H9 (cell line): ENCODE results near the gene MUSK. TPM values are rescaled to one million over a fixed set of nuclear protein-coding genes. Genes with fewer than 3 reads are reported as not detected.

Experiments
- DNase-seq: peaks from one replicate; pipeline ENCODE4 v3.0.0-alpha.2; 2017
- H2AFZ ChIP-seq: one replicate; pipeline ENCODE4 v1.6.1; 2013; ENCODE audit warnings: mild to moderate bottlenecking, low read length, control low read depth, moderate library complexity
- H2AK5ac ChIP-seq: 2 replicates; pipeline ENCODE4 v1.6.1; 2013; ENCODE audit warnings: low read length, control low read depth, mixed read lengths; ENCODE audit not compliant: insufficient read length
- H2BK120ac ChIP-seq: one replicate; pipeline ENCODE4 v1.6.1; 2013; ENCODE audit warnings: low read depth, mild to moderate bottlenecking, low read length, control low read depth, inconsistent platforms; ENCODE audit not compliant: poor library complexity, severe bottlenecking
- H2BK12ac ChIP-seq: 2 replicates; pipeline ENCODE4 v1.6.1; 2013; ENCODE audit warnings: low read length, control low read depth, mixed read lengths, low read depth; ENCODE audit not compliant: insufficient read length
- H2BK15ac ChIP-seq: 2 replicates; pipeline ENCODE4 v1.6.1; 2013; ENCODE audit warnings: low read depth, low read length, control low read depth
- H2BK20ac ChIP-seq: one replicate; pipeline ENCODE4 v1.6.1; 2013; ENCODE audit warnings: low read depth, mild to moderate bottlenecking, low read length, control low read depth, inconsistent platforms; ENCODE audit not compliant: poor library complexity, severe bottlenecking
- H2BK5ac ChIP-seq: 2 replicates; pipeline ENCODE4 v1.6.1; 2013; ENCODE audit warnings: low read length, control low read depth, mixed read lengths; ENCODE audit not compliant: insufficient read length
- H3K14ac ChIP-seq: 2 replicates; pipeline ENCODE4 v1.6.1; 2013; ENCODE audit warnings: low read length, control low read depth; ENCODE audit not compliant: insufficient read depth
- H3K18ac ChIP-seq: 2 replicates; pipeline ENCODE4 v1.6.1; 2013; ENCODE audit warnings: low read depth, mild to moderate bottlenecking, mixed read lengths, low read length, control low read depth; ENCODE audit not compliant: insufficient read length
- H3K23ac ChIP-seq: 2 replicates; pipeline ENCODE4 v1.6.1; 2013; ENCODE audit warnings: low read length, control low read depth, mixed read lengths, low read depth; ENCODE audit not compliant: insufficient read length
- H3K23me2 ChIP-seq: 2 replicates; pipeline ENCODE4 v1.6.1; 2013; ENCODE audit warnings: low read depth, mild to moderate bottlenecking, mixed read lengths, low read length, control low read depth; ENCODE audit not compliant: insufficient read length, poor library complexity, severe bottlenecking
- H3K27ac ChIP-seq: 2 replicates; pipeline ENCODE4 v1.5.1; 2013; ENCODE audit warnings: low read length, control low read depth, mixed read lengths, low read depth; ENCODE audit not compliant: insufficient read length
- H3K27me3 ChIP-seq: 2 replicates; pipeline ENCODE4 v1.6.1; 2013; ENCODE audit warnings: low read length, control low read depth, inconsistent platforms; ENCODE audit not compliant: insufficient read depth
- H3K4ac ChIP-seq: 2 replicates; pipeline ENCODE4 v1.6.1; 2013; ENCODE audit warnings: low read depth, mild to moderate bottlenecking, control low read depth, inconsistent platforms, low read length, moderate library complexity
- H3K4me1 ChIP-seq: 2 replicates; pipeline ENCODE4 v1.6.1; 2013; ENCODE audit warnings: low read length, control low read depth, inconsistent platforms; ENCODE audit not compliant: insufficient read depth
- H3K4me2 ChIP-seq: 2 replicates; pipeline ENCODE4 v1.6.1; 2013; ENCODE audit warnings: low read length, control low read depth, mixed read lengths; ENCODE audit not compliant: insufficient read length, insufficient read depth
- H3K56ac ChIP-seq: 2 replicates; pipeline ENCODE4 v1.6.1; 2013; ENCODE audit warnings: low read depth, mild to moderate bottlenecking, mixed read lengths, low read length, control low read depth; ENCODE audit not compliant: insufficient read length
- H3K79me1 ChIP-seq: 2 replicates; pipeline ENCODE4 v1.6.1; 2013; ENCODE audit warnings: low read depth, mild to moderate bottlenecking, moderate library complexity, low read length, control low read depth, inconsistent platforms; ENCODE audit not compliant: insufficient read depth, poor library complexity, severe bottlenecking
- H3K79me2 ChIP-seq: 2 replicates; pipeline ENCODE4 v1.6.1; 2013; ENCODE audit warnings: low read length, control low read depth, inconsistent platforms; ENCODE audit not compliant: insufficient read depth
- H3K9ac ChIP-seq: 2 replicates; pipeline ENCODE4 v1.6.1; 2013; ENCODE audit warnings: low read length, control low read depth, mixed read lengths; ENCODE audit not compliant: insufficient read length; ENCODE audit errors: extremely low read depth
- H3K9me3 ChIP-seq: one replicate; pipeline ENCODE4 v1.6.1; 2013; ENCODE audit warnings: low read depth, low read length, inconsistent platforms; ENCODE audit not compliant: control insufficient read depth
- H3T11ph ChIP-seq: one replicate; pipeline ENCODE4 v1.6.1; 2013; ENCODE audit warnings: mild to moderate bottlenecking, low read length, control low read depth, inconsistent platforms
- H4K20me1 ChIP-seq: one replicate; pipeline ENCODE4 v1.6.1; 2013; ENCODE audit not compliant: control insufficient read depth, insufficient read length, insufficient read depth
- H4K5ac ChIP-seq: 2 replicates; pipeline ENCODE4 v1.6.1; 2013; ENCODE audit warnings: low read depth, mild to moderate bottlenecking, mixed read lengths, low read length, control low read depth; ENCODE audit not compliant: insufficient read length
- H4K8ac ChIP-seq: replicated peaks from 2 replicates; pipeline ENCODE4 v1.6.1; 2013; ENCODE audit warnings: low read length, control low read depth, mixed read lengths, low read depth; ENCODE audit not compliant: insufficient read length
- H4K91ac ChIP-seq: 2 replicates; pipeline ENCODE4 v1.6.1; 2013; ENCODE audit warnings: low read depth, mild to moderate bottlenecking, moderate library complexity, mixed read lengths, low read length, control low read depth; ENCODE audit not compliant: insufficient read length
- H3K27ac Mint-ChIP-seq, 3 experiments: 2 replicates in 2 of 3; 3 replicates in 1 of 3; pipeline ENCODE4 v1.8.0; 2020 to 2021; ENCODE audit warnings: mixed read lengths in 3 of 3, mild to moderate bottlenecking in 1 of 3, moderate library complexity in 1 of 3
- H3K27me3 Mint-ChIP-seq: 2 replicates; pipeline ENCODE4 v1.8.0; 2021; ENCODE audit warnings: low read depth, mild to moderate bottlenecking, moderate library complexity, mixed read lengths
- H3K36me3 Mint-ChIP-seq, 3 experiments: 2 replicates in 2 of 3; 3 replicates in 1 of 3; pipeline ENCODE4 v1.8.0; 2020 to 2021; ENCODE audit warnings: low read depth in 3 of 3, mixed read lengths in 3 of 3; ENCODE audit not compliant: insufficient read depth in 1 of 3
- H3K4me1 Mint-ChIP-seq, 2 experiments: 2 replicates each; pipeline ENCODE4 v1.8.0; 2020; ENCODE audit warnings: mixed read lengths in 2 of 2
- H3K4me3 Mint-ChIP-seq, 2 experiments: 2 replicates in 1 of 2; 3 replicates in 1 of 2; pipeline ENCODE4 v1.8.0; 2020 to 2021; ENCODE audit warnings: mild to moderate bottlenecking in 2 of 2, mixed read lengths in 2 of 2, moderate library complexity in 1 of 2
- H3K9me3 Mint-ChIP-seq, 2 experiments: 2 replicates in 1 of 2; 3 replicates in 1 of 2; pipeline ENCODE4 v1.8.0; 2020; ENCODE audit warnings: mild to moderate bottlenecking in 2 of 2, mixed read lengths in 2 of 2, moderate library complexity in 1 of 2
- WGBS: extraction: QIAGEN DNeasy Blood & Tissue Kit; methylation state at CpG from one replicate; pipeline ENCODE4 v1.1.7; 2013; ENCODE audit warnings: missing lambda C conversion rate, low lambda C conversion rate, mixed read lengths; ENCODE audit not compliant: insufficient read length; ENCODE audit errors: extremely low coverage; 5-methylcytosine and 5-hydroxymethylcytosine counted together
- long read RNA-seq: library from polyadenylated mRNA; unstranded; transcript quantifications from one replicate; pipeline ENCODE4 v2.0.0, GENCODE V29; 2020
- total RNA-seq: library from RNA; stranded (reverse); gene quantifications from 2 replicates; pipeline ENCODE4 v1.2.1, GENCODE V29; 2021
- TF ChIP-seq, protein P1 (sequence below): fragments of 200-600 bp; sonication (generic); conservative IDR thresholded peaks from 3 replicates; pipeline ENCODE4 v1.8.0; 2021; ENCODE audit warnings: antibody characterized with exemption, mild to moderate bottlenecking

Gene MUSK
- not detected in 2 replicates for total RNA-seq
- long read RNA-seq, result 0 reads

GRCh38 chr9:110668570-110669167, at the start of gene MUSK:
Gene MUSK, plus strand, starts transcription at chr9:110668791. Its CDS starts 114 bp downstream, at chr9:110668905.
- no peak within 1 kb of the TSS for H4K91ac ChIP-seq
- H3K23me2 ChIP-seq, result no peaks in the 10 kb centered on the region
- no peak within 1 kb of the TSS for H3K4me2 ChIP-seq
- no peak within 1 kb of the TSS for H3K23ac ChIP-seq
- Mint-ChIP-seq H3K27ac (no peak within 1 kb of the TSS; a peak in 1 of 7 replicates), H3K36me3 (no peaks in the 10 kb centered on the region; a peak in 1 of 7 replicates), H3K27me3 (no peaks in the 10 kb centered on the region), H3K4me3 (no peak within 1 kb of the TSS), H3K9me3 (peaks cover 0 to 3% of the 10 kb centered on the region in 2 experiments; a peak in 2 of 5 replicates), H3K4me1 (no peaks in the 10 kb centered on the region)
- H3K27ac ChIP-seq, result no peak within 1 kb of the TSS
- no peaks in the 10 kb centered on the region for H3K4me1 ChIP-seq
- no peak within 1 kb of the TSS for H2BK20ac ChIP-seq
- TF ChIP-seq, protein P1, sequence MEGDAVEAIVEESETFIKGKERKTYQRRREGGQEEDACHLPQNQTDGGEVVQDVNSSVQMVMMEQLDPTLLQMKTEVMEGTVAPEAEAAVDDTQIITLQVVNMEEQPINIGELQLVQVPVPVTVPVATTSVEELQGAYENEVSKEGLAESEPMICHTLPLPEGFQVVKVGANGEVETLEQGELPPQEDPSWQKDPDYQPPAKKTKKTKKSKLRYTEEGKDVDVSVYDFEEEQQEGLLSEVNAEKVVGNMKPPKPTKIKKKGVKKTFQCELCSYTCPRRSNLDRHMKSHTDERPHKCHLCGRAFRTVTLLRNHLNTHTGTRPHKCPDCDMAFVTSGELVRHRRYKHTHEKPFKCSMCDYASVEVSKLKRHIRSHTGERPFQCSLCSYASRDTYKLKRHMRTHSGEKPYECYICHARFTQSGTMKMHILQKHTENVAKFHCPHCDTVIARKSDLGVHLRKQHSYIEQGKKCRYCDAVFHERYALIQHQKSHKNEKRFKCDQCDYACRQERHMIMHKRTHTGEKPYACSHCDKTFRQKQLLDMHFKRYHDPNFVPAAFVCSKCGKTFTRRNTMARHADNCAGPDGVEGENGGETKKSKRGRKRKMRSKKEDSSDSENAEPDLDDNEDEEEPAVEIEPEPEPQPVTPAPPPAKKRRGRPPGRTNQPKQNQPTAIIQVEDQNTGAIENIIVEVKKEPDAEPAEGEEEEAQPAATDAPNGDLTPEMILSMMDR, result no peak
- H2BK120ac ChIP-seq, result no peak within 1 kb of the TSS
- no peak within 1 kb of the TSS for H3K14ac ChIP-seq
- H3K56ac ChIP-seq, result no peak within 1 kb of the TSS
- no peaks in the 10 kb centered on the region for H3K9me3 ChIP-seq
- H2AFZ ChIP-seq, result no peak within 1 kb of the TSS
- H2AK5ac ChIP-seq, result no peak within 1 kb of the TSS
- H4K5ac ChIP-seq, result no peak within 1 kb of the TSS
- no peak within 1 kb of the TSS for H3K18ac ChIP-seq
- H3K79me1 ChIP-seq, result no peaks in the 10 kb centered on the region
- no CpG with 5 or more reads among the region's 8 CpGs for WGBS
- no peak within 1 kb of the TSS for H2BK15ac ChIP-seq
- H3K9ac ChIP-seq, result no peak within 1 kb of the TSS
- H4K8ac ChIP-seq, result no peak within 1 kb of the TSS
- no peak within 1 kb of the TSS for H2BK5ac ChIP-seq
- no peak within 1 kb of the TSS for H2BK12ac ChIP-seq
- H3T11ph ChIP-seq, result no peak within 1 kb of the TSS
- H3K79me2 ChIP-seq, result no peaks in the 10 kb centered on the region
- DNase-seq, result no peak
- H3K27me3 ChIP-seq, result no peaks in the 10 kb centered on the region
- no peaks in the 10 kb centered on the region for H4K20me1 ChIP-seq
- H3K4ac ChIP-seq, result no peak within 1 kb of the TSS
